ENCODE results near the gene ZNF614.
"Not testable (repeated sequence)": the region's sequence is repeated elsewhere in the genome, so short reads cannot be mapped to it uniquely, and the experiment has no call there.

GRCh38 chr19:52024478-52024877, 3.7 kb downstream of the ZNF614 start:
- TF ChIP-seq, protein P1, sequence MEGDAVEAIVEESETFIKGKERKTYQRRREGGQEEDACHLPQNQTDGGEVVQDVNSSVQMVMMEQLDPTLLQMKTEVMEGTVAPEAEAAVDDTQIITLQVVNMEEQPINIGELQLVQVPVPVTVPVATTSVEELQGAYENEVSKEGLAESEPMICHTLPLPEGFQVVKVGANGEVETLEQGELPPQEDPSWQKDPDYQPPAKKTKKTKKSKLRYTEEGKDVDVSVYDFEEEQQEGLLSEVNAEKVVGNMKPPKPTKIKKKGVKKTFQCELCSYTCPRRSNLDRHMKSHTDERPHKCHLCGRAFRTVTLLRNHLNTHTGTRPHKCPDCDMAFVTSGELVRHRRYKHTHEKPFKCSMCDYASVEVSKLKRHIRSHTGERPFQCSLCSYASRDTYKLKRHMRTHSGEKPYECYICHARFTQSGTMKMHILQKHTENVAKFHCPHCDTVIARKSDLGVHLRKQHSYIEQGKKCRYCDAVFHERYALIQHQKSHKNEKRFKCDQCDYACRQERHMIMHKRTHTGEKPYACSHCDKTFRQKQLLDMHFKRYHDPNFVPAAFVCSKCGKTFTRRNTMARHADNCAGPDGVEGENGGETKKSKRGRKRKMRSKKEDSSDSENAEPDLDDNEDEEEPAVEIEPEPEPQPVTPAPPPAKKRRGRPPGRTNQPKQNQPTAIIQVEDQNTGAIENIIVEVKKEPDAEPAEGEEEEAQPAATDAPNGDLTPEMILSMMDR (IDR thresholded peaks at IDR 0.05): not testable (repeated sequence)
- not testable (repeated sequence) for TF ChIP-seq POLR2A (IDR thresholded peaks at IDR 0.05)
